Activated CD4-positive, alpha-beta T cell treated with anti-CD3 and anti-CD28 coated beads for 36 hours (primary cell): ENCODE measurements around the gene RNF213. TPM values are rescaled to one million over a fixed set of nuclear protein-coding genes. Genes with fewer than 3 reads are reported as not detected.
"Not testable (repeated sequence)": the region's sequence is repeated elsewhere in the genome, so short reads cannot be mapped to it uniquely, and the experiment has no call there.

ENCODE experiments used
- ATAC-seq: fragments of 200-7000 bp; cut with Tn5 transposase; one replicate; pipeline ENCODE4 v1.10.0; 2021; ENCODE audit warnings: mild to moderate bottlenecking, moderate library complexity
- CTCF ChIA-PET: fragments of 350-600 bp; sonication (Branson Sonifier 250); formaldehyde crosslinking; loops from one replicate; lab custom pipeline; 2021; ENCODE audit warnings: antibody characterized with exemption; lab: Charles Lee
- POLR2A ChIA-PET: fragments of 350-600 bp; sonication (Branson Sonifier 250); formaldehyde crosslinking; loops from one replicate; lab custom pipeline; 2021; ENCODE audit warnings: antibody characterized with exemption, inconsistent platforms; lab: Charles Lee
- DNase-seq: peaks from one replicate; pipeline ENCODE4 v3.0.0-alpha.2; 2020
- H3K27ac Mint-ChIP-seq: one replicate; pipeline ENCODE4 v1.8.0; 2021; ENCODE audit warnings: mixed read lengths
- H3K27me3 Mint-ChIP-seq: one replicate; pipeline ENCODE4 v1.8.0; 2021; ENCODE audit warnings: mixed read lengths
- H3K36me3 Mint-ChIP-seq: one replicate; pipeline ENCODE4 v1.8.0; 2021; ENCODE audit warnings: low read depth, mixed read lengths
- H3K4me1 Mint-ChIP-seq: one replicate; pipeline ENCODE4 v1.8.0; 2021; ENCODE audit warnings: mixed read lengths
- H3K4me3 Mint-ChIP-seq: one replicate; pipeline ENCODE4 v1.8.0; 2021; ENCODE audit warnings: mild to moderate bottlenecking, moderate library complexity, mixed read lengths
- H3K9me3 Mint-ChIP-seq: one replicate; pipeline ENCODE4 v1.8.0; 2021; ENCODE audit warnings: low read depth, mixed read lengths
- intact Hi-C, 2 experiments: fragments of 100-400 bp; cut with DNase I in 1 of 2; cut with micrococcal nuclease in 1 of 2; formaldehyde crosslinking; loops; one replicate each; pipeline versions ENCODE4 v1.14.2 to v1.15.1; 2022 to 2024; cut with DNase I, micrococcal nuclease
- total RNA-seq, 2 experiments: library from RNA; stranded (reverse); gene quantifications; one replicate each; pipeline ENCODE4 v1.2.3, GENCODE V29; 2021

The RNF213 gene
- total RNA-seq, 2 experiments from 2014 or later: 334 to 366 TPM

DNA sequence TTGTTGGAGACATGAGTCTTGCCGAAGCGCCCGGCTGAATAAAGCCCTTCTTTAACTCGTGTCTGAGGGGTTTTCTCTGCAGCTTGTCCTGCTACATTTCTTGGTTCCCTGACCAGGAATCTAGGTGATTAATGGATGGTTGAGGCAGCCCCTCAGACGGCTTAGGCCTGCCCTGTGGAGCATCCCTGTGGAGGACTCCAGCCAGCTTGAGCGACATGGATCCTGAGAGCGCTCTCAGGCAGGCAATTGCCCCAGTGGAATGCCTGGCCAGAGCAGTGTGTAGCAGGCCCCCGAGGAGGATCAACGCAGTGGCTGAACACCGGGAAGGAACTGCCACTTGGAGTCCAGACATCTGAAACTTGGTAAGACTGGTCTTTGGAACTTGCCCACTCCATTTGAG is 137.0 kb downstream of the RNF213 start:
- POLR2A ChIA-PET: interaction anchor here (0.7 kb wide), 1 partner anchor 12 kb away, joined by 3 read pairs; no protein-coding TSS in a partner anchor
- intact Hi-C loops: no loop called here
- H3K27ac Mint-ChIP-seq: no peak overlapping the region

GRCh38 chr17:80401086-80401485 is 140.4 kb downstream of the RNF213 start:
- H3K27me3 Mint-ChIP-seq, H3K9me3 Mint-ChIP-seq, H3K4me1 Mint-ChIP-seq, H3K27ac Mint-ChIP-seq, DNase-seq, ATAC-seq, H3K36me3 Mint-ChIP-seq, POLR2A ChIA-PET, intact Hi-C loops, H3K4me3 Mint-ChIP-seq: not testable (repeated sequence)
- CTCF ChIA-PET: interaction anchor here (0.7 to 1.0 kb wide), 3 partner anchors 19 to 50 kb away, joined by 3 read pairs; no protein-coding TSS in a partner anchor

More for the DNA sequence above, 137.0 kb downstream of the RNF213 start:
- Mint-ChIP-seq H3K4me3 (no peak overlapping the region), H3K36me3 (peaks cover 19% of the 10 kb centered on the region), H3K27me3 (no peaks in the 10 kb centered on the region), H3K4me1 (peaks cover 6% of the 10 kb centered on the region), H3K9me3 (no peaks in the 10 kb centered on the region)
- DNase-seq: no peak
- CTCF ChIA-PET: no interaction called here
- no peak for ATAC-seq

GRCh38 chr17:80402102-80402501 is 141.4 kb downstream of the RNF213 start:
- H3K4me3 Mint-ChIP-seq, intact Hi-C loops, POLR2A ChIA-PET, H3K27me3 Mint-ChIP-seq, H3K4me1 Mint-ChIP-seq, H3K9me3 Mint-ChIP-seq, H3K27ac Mint-ChIP-seq, H3K36me3 Mint-ChIP-seq, ATAC-seq, DNase-seq: not testable (repeated sequence)
- CTCF ChIA-PET: interaction anchor here (0.9 to 1.0 kb wide), 2 partner anchors 20 to 25 kb away, joined by 3 read pairs; no protein-coding TSS in a partner anchor

- intact Hi-C loops: no loop called here
- no peak for ATAC-seq
Observed at GRCh38 chr17:80402959-80403358, 142.3 kb downstream of the RNF213 start.

DNA sequence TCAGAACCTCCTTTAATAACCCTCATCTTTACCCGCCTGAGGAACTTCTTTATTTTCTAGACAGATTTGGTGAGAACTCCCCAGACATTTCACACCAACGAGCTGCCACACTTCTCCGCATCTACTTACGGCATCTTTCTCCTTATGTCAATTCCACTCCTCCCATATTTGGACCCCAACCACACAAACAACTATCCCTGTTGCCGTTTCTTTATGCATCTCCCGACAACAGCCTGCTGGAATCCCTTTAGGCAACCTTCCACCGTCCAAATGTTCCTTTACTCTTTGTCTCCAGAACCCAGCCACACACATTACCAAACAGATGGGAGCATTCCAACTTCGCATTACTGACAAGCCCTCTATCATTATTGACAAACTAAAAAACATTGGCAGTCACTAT is 145.5 kb downstream of the RNF213 start:
- CTCF ChIA-PET: no interaction called here
- DNase-seq: no peak
- no peak overlapping the region for H3K4me3 Mint-ChIP-seq
- no peak overlapping the region for H3K27ac Mint-ChIP-seq
- H3K36me3 Mint-ChIP-seq: no peaks in the 10 kb centered on the region
- no peaks in the 10 kb centered on the region for H3K9me3 Mint-ChIP-seq
- intact Hi-C loops: no loop called here
- POLR2A ChIA-PET: no interaction called here
- peaks cover 3% of the 10 kb centered on the region for H3K4me1 Mint-ChIP-seq
- H3K27me3 Mint-ChIP-seq: no peaks in the 10 kb centered on the region
- no peak for ATAC-seq

More at GRCh38 chr17:80402959-80403358, 142.3 kb downstream of the RNF213 start:
- Mint-ChIP-seq H3K9me3 (no peaks in the 10 kb centered on the region), H3K27me3 (no peaks in the 10 kb centered on the region), H3K4me3 (no peak overlapping the region), H3K27ac (no peak overlapping the region), H3K36me3 (no peaks in the 10 kb centered on the region), H3K4me1 (peaks cover 2% of the 10 kb centered on the region)
- CTCF ChIA-PET: no interaction called here
- no peak for DNase-seq
- POLR2A ChIA-PET: no interaction called here

- H3K4me3 Mint-ChIP-seq, H3K9me3 Mint-ChIP-seq, DNase-seq, intact Hi-C loops, H3K4me1 Mint-ChIP-seq, H3K27me3 Mint-ChIP-seq, ATAC-seq, H3K36me3 Mint-ChIP-seq, H3K27ac Mint-ChIP-seq, POLR2A ChIA-PET: not testable (repeated sequence)
- CTCF ChIA-PET: interaction anchor here (1.2 kb wide), 1 partner anchor 10 kb away, joined by 3 read pairs; no protein-coding TSS in a partner anchor
Observed at GRCh38 chr17:80407917-80408316, 147.3 kb downstream of the RNF213 start.

- Mint-ChIP-seq H3K9me3 (no peaks in the 10 kb centered on the region), H3K27me3 (peaks cover 11% of the 10 kb centered on the region), H3K36me3 (no peaks in the 10 kb centered on the region), H3K27ac (no peak overlapping the region), H3K4me1 (peaks cover 3% of the 10 kb centered on the region), H3K4me3 (no peak overlapping the region)
- ChIA-PET CTCF (interaction anchor here (0.7 kb wide), 1 partner anchor 161 kb away, joined by 3 read pairs; no protein-coding TSS in a partner anchor), POLR2A (no interaction called here)
- ATAC-seq: no peak
- intact Hi-C loops: no loop called here
- DNase-seq: peak; percentile 50
Observed at GRCh38 chr17:80408872-80409271, 148.2 kb downstream of the RNF213 start.

- Mint-ChIP-seq H3K36me3 (no peaks in the 10 kb centered on the region), H3K9me3 (no peaks in the 10 kb centered on the region), H3K27me3 (peaks cover 16% of the 10 kb centered on the region), H3K4me1 (peaks cover 10% of the 10 kb centered on the region), H3K4me3 (no peak overlapping the region), H3K27ac (no peak overlapping the region)
- DNase-seq (no peak), ATAC-seq (no peak)
- ChIA-PET POLR2A (no interaction called here), CTCF (no interaction called here)
- intact Hi-C loops: no loop called here
Observed at GRCh38 chr17:80409626-80410025, 149.0 kb downstream of the RNF213 start.

- POLR2A ChIA-PET, intact Hi-C loops, ATAC-seq, H3K36me3 Mint-ChIP-seq, H3K27ac Mint-ChIP-seq, H3K9me3 Mint-ChIP-seq, H3K4me3 Mint-ChIP-seq, DNase-seq: not testable (repeated sequence)
- Mint-ChIP-seq H3K27me3 (peaks cover 16% of the 10 kb centered on the region), H3K4me1 (peaks cover 10% of the 10 kb centered on the region)
- CTCF ChIA-PET: interaction anchor here (0.6 to 1.0 kb wide), 2 partner anchors 28 to 691 kb away, joined by 3 to 5 read pairs; no protein-coding TSS in a partner anchor
Observed at GRCh38 chr17:80410441-80411087, 149.9 kb downstream of the RNF213 start.

GRCh38 chr17:80413771-80414507 is 153.3 kb downstream of the RNF213 start:
- DNase-seq: no peak
- Mint-ChIP-seq H3K9me3 (no peaks in the 10 kb centered on the region), H3K27me3 (peaks cover 16% of the 10 kb centered on the region), H3K4me3 (peak overlapping the region; percentile 81), H3K27ac (no peak overlapping the region), H3K36me3 (peaks cover 4% of the 10 kb centered on the region), H3K4me1 (peaks cover 24% of the 10 kb centered on the region)
- intact Hi-C loops: loop anchor here in 1 of 2 experiments (2.0 kb wide), 1 partner anchor 131 kb away; the partner anchor contains the start of gene RPTOR
- POLR2A ChIA-PET: no interaction called here
- CTCF ChIA-PET: interaction anchor here (2.5 kb wide), 1 partner anchor 11 kb away, joined by 14 read pairs; no protein-coding TSS in a partner anchor
- ATAC-seq: no peak

- Mint-ChIP-seq H3K4me1 (peaks cover 23% of the 10 kb centered on the region), H3K27ac (no peak overlapping the region), H3K27me3 (peaks cover 16% of the 10 kb centered on the region), H3K9me3 (no peaks in the 10 kb centered on the region), H3K4me3 (peak overlapping the region; percentile 81), H3K36me3 (peaks cover 4% of the 10 kb centered on the region)
- ChIA-PET CTCF (interaction anchor here (2.5 kb wide), 1 partner anchor 10 kb away, joined by 14 read pairs; no protein-coding TSS in a partner anchor), POLR2A (no interaction called here)
- intact Hi-C loops: loop anchor here in 1 of 2 experiments (2.0 kb wide), 1 partner anchor 130 kb away; the partner anchor contains the start of gene RPTOR
- ATAC-seq: no peak
- DNase-seq: peak; percentile 27
Observed at GRCh38 chr17:80414508-80414802, 153.8 kb downstream of the RNF213 start.
